Central memory CD8-positive, alpha-beta T cell (primary cell): Measurements from ENCODE around the gene POLE2.

ENCODE experiments used
- ATAC-seq: fragments of 150-1000 bp; cut with Tn5 transposase; replicated peaks from 2 replicates; pipeline ENCODE4 v1.10.0; 2022; ENCODE audit warnings: mild to moderate bottlenecking, moderate FRiP score, moderate number of reproducible peaks; ENCODE audit not compliant: poor library complexity, severe bottlenecking; ENCODE audit errors: extremely low read depth
- DNase-seq, 2 donors: peaks; one replicate each; pipeline ENCODE4 v3.0.0; 2021; ENCODE audit warnings: low spot score in 2 of 2
- H3K27ac Mint-ChIP-seq: one replicate; pipeline ENCODE4 v1.8.0; 2022; ENCODE audit warnings: low read depth, mild to moderate bottlenecking, moderate library complexity, mixed read lengths
- H3K27me3 Mint-ChIP-seq: one replicate; pipeline ENCODE4 v1.8.0; 2022; ENCODE audit warnings: mixed read lengths
- H3K36me3 Mint-ChIP-seq: one replicate; pipeline ENCODE4 v1.8.0; 2022; ENCODE audit warnings: mild to moderate bottlenecking, moderate library complexity, mixed read lengths; ENCODE audit not compliant: insufficient read depth
- H3K4me1 Mint-ChIP-seq: one replicate; pipeline ENCODE4 v1.8.0; 2022; ENCODE audit warnings: mixed read lengths
- H3K4me3 Mint-ChIP-seq: one replicate; pipeline ENCODE4 v1.8.0; 2022; ENCODE audit warnings: mild to moderate bottlenecking, moderate library complexity, mixed read lengths
- H3K9me3 Mint-ChIP-seq: one replicate; pipeline ENCODE4 v1.8.0; 2022; ENCODE audit warnings: mixed read lengths

Gene POLE2

DNA sequence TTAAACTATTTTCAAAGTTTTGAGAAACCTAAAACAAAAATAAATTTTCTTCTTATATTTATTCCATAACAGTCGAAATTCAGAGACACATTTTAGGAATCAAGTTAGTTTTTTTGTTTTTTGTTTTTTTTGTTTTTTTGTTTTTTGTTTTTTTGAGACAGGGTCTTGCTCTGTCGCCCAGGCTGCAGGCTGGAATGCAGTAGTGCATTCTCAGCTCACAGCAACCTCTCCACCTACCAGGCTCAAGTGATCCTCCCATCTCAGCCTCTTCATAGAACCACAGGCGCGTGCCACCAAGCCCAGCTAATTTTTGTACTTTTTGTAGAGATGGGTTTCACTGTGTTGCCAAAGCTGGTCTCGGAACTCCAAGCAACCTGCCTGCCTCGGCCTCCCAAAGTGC is 34.5 kb downstream of the POLE2 start:
- no peak for ATAC-seq
- Mint-ChIP-seq H3K27me3 (no peaks in the 10 kb centered on the region), H3K27ac (no peak overlapping the region), H3K36me3 (peaks cover 2% of the 10 kb centered on the region), H3K4me1 (no peaks in the 10 kb centered on the region), H3K9me3 (no peaks in the 10 kb centered on the region), H3K4me3 (no peak overlapping the region)
- DNase-seq = no peak

DNA sequence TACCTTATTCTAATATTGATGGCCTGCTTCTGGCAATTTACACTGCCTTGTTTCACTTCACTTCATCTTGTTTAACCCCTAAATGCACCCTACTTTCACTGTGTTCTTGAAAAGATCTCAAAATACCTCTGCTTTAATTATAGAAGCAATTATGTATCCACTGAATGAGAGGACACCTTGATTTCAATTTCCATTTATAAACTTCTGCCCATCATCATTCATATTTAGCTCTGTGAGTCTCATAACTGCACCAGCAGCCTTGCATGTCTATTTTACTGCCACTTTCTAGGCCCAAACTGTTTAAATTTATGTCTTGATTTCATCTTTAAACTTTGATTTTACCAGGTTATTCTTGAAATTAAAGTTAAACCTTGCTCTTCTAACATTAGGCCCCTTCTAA is 45.9 kb downstream of the POLE2 start:
- peaks cover 14% of the 10 kb centered on the region for H3K36me3 Mint-ChIP-seq
- H3K4me1 Mint-ChIP-seq = peaks cover 29% of the 10 kb centered on the region
- H3K9me3 Mint-ChIP-seq = no peaks in the 10 kb centered on the region
- H3K27me3 Mint-ChIP-seq = no peaks in the 10 kb centered on the region
- H3K27ac Mint-ChIP-seq = peak overlapping the region; percentile 77
- no peak overlapping the region for H3K4me3 Mint-ChIP-seq
- DNase-seq (no peak), ATAC-seq (no peak)

DNA sequence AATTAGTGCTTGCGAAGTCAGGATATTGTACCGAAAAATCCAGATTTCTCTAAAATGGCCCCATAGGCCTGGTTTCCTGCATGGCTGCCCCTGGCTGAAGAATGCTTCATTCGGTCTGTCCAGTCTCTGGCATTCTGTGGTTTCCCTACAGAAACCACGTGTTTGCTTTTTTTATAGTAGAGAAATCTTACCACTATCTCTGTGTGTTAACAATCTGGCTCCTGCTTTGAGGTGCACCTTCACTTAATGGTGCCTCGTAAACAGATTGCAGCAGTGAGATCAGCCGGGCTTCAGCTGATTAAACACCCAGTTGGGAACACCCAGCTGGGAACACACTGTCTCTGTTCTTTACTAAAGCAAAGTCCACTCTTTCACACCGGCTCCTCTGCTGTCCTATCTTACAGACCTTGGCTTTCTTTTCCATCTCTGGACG is 46.3 kb downstream of the POLE2 start:
- Mint-ChIP-seq H3K27ac (peak overlapping the region; percentile 77), H3K27me3 (no peaks in the 10 kb centered on the region), H3K36me3 (peaks cover 16% of the 10 kb centered on the region), H3K4me3 (no peak overlapping the region), H3K4me1 (peaks cover 34% of the 10 kb centered on the region), H3K9me3 (no peaks in the 10 kb centered on the region)
- DNase-seq (no peak), ATAC-seq (no peak)

DNA sequence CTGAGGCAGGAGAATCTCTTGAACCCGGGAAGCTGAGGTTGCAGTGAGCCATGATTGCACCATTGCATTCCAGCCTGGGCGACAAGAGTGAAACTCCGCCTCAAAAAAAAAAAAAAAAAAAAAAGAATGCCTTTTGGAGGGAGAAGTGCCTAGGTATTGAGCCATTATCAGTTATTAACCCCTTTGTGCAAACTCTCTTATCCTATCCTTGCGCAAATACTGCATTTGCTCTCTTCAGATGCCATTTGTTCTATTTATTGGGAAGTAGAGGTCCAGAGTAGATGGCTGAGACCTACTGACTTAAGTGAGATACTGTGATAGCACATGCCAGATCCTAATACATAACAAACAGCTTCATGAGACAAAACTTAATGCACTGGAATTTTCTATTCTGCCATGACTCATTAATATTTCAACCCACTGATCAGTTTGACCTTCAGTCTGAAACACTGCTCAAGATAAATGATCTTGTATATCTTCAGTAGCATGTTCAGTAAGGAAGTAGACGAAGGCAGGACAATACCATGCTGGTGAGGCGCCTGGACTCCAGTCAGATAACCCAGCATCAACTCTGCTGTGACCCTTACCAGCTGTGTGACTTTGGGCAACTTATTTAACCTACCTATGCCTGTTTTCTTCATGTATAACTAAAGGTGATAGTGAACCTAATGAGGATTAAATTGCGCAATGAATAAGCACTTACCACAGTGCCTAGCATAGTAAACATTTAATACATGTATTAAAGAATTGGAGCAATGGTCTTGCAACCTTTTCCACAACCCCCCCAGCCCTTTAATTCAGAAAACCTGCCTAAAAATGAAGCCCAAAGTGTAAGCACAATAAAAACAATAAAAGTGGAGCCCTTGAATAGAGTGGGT is 47.2 kb downstream of the POLE2 start:
- Mint-ChIP-seq H3K36me3 (peaks cover 17% of the 10 kb centered on the region), H3K4me3 (no peak overlapping the region), H3K4me1 (peaks cover 41% of the 10 kb centered on the region), H3K27me3 (no peaks in the 10 kb centered on the region), H3K9me3 (no peaks in the 10 kb centered on the region), H3K27ac (no peak overlapping the region)
- ATAC-seq = no peak
- DNase-seq = no peak

DNA sequence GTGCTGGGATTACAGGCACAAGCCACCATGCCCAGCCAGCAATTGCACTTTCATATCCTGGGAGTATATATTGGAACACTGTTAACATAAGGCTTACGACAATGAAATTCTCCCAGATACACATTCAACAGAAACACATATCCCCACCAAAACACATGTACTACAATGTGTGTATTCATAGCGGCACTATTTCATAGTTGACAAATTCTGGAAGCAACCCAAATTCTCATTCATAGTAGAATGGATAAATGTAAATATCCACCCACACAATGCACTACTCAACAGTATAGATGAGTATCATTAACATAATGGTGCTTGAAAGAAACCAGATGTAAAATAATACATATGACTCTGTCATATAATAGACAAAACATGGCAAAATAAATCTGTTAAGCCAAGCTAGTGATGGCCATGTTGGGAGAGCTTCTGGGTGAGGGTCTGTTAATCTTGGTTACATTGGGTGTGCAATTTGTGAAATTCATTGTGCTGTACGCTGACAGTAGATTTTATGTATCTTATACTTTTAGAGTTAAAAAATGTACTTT is 50.4 kb downstream of the POLE2 start:
- peaks cover 46% of the 10 kb centered on the region for H3K4me1 Mint-ChIP-seq
- peaks cover 41% of the 10 kb centered on the region for H3K36me3 Mint-ChIP-seq
- no peaks in the 10 kb centered on the region for H3K27me3 Mint-ChIP-seq
- no peak for ATAC-seq
- peak overlapping the region; percentile 88 for H3K4me3 Mint-ChIP-seq
- no peak for DNase-seq
- H3K27ac Mint-ChIP-seq = peak overlapping the region; percentile 98
- H3K9me3 Mint-ChIP-seq = no peaks in the 10 kb centered on the region

DNA sequence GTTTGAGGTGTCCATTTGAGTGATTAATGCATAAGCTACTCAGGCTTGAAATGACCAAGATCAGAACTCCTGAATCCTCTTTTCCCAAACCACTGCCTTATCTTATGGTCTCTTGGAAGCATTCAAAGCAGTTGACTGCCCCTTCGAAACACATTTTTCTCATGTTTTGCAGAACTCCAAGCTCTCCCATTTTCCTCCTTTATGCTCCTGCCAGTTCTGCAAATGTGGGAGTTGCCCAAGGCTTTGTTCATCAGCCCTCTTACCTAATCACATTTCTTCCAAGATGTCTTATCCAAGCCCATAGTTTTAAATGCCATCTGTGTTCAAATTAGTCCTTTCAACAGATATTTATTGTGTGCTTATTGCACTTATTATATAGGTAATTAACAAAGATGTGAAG is 51.1 kb downstream of the POLE2 start:
- Mint-ChIP-seq H3K27me3 (no peaks in the 10 kb centered on the region), H3K4me3 (peak overlapping the region; percentile 88), H3K36me3 (peaks cover 41% of the 10 kb centered on the region), H3K9me3 (no peaks in the 10 kb centered on the region), H3K4me1 (peaks cover 39% of the 10 kb centered on the region), H3K27ac (peak overlapping the region; percentile 98)
- no peak for DNase-seq
- no peak for ATAC-seq

DNA sequence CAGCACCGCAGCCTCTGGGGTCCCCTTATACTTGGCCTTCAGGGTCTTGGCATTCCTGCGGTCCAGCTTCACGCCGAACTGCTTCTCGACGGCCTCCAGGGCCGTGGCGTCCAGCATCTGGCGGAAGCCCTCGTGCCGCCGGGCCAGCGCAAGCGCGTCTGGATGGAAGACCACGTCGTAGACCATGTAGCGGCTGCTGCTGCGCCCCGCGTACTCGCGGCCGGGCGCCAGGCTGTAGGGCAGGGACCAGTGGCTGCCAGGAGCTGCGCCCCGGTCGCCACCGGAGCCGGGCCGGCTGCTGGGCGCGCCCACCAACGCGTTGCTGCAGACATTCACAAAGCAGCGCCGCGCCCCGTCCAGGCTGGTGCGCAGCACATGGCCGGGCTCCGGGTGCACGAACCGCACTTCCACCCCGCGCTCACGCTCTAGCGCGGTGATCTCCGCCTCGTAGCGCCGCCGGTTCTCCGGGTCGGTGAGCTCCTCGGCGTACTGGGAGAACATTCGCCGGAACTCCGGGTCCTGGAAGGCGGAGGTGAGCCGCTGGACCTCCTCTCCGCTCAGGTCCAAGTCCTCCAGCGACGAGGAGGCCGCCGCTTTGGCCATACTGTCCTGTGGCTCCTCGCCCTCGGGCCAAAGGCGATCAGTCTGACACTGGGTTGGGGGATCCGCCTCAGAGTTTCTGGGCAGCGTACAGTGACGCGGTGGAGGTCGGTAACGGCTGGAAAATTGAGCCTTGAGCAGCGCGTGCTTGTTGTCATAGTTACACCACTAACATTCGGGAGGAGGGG is 53.3 kb downstream of the POLE2 start, which contains the start of gene DNAAF2:
Gene DNAAF2, minus strand, starts transcription at position 698 of the 788 bp plus-strand sequence. Its CDS starts 95 bp downstream, at position 603.
- Mint-ChIP-seq H3K27me3 (no peaks in the 10 kb centered on the region), H3K27ac (peak within 1 kb of the TSS; percentile 98), H3K36me3 (peaks cover 47% of the 10 kb centered on the region), H3K4me3 (peak within 1 kb of the TSS; percentile 88), H3K9me3 (no peaks in the 10 kb centered on the region), H3K4me1 (peaks cover 39% of the 10 kb centered on the region)
- peak; percentile 52 to 72 for DNase-seq
- peak; percentile 49 for ATAC-seq

DNA sequence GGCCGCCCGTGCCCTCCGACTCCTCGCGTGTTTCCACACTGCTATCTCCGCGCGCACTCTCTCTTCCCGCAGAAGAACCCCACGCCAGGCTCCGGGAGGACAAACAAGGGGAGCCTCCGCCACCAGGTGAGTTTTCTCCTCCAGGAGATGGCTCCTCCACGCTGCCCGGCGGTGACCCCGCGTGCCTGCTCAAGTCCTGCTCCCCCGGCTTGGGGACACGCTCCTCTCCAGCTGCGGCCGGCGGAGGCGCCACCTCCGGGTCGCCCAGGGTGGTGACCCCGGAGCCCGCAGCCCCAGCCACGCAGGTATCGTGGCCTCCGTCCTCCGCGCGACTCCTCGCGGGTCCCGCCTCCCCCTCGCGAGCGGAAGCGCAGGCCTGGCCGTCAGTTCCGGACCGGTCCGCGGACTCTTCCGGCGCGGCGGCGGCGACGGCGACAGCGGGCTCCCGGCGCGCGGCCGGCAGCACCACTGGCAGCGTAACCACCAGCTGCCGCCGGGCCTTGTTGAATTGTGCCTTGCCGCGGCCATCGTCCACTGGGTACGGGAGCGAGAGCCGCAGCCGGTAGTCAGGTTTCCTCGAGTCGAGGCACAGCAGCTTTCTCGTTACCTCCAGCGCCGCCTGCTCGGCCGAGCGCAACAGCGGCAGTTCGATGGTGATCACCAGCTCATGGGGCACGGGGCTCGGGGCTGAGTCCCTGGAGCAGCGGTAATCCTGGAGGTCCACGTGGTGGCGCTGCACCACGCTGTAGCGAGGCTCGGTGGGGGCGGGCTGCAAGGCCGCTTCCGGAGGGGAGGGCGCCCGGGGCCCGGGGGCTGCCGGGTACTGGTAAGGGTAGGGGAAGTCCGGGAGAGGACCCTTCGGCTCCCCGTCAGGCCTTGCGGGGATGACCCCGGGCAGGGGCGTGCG is 54.1 kb downstream of the POLE2 start:
- Mint-ChIP-seq H3K36me3 (peaks cover 46% of the 10 kb centered on the region), H3K9me3 (no peaks in the 10 kb centered on the region), H3K27me3 (no peaks in the 10 kb centered on the region), H3K4me1 (peaks cover 37% of the 10 kb centered on the region), H3K4me3 (peak overlapping the region; percentile 88), H3K27ac (peak overlapping the region; percentile 98)
- ATAC-seq (peak; percentile 75), DNase-seq (peak; percentile 87 to 90)

DNA sequence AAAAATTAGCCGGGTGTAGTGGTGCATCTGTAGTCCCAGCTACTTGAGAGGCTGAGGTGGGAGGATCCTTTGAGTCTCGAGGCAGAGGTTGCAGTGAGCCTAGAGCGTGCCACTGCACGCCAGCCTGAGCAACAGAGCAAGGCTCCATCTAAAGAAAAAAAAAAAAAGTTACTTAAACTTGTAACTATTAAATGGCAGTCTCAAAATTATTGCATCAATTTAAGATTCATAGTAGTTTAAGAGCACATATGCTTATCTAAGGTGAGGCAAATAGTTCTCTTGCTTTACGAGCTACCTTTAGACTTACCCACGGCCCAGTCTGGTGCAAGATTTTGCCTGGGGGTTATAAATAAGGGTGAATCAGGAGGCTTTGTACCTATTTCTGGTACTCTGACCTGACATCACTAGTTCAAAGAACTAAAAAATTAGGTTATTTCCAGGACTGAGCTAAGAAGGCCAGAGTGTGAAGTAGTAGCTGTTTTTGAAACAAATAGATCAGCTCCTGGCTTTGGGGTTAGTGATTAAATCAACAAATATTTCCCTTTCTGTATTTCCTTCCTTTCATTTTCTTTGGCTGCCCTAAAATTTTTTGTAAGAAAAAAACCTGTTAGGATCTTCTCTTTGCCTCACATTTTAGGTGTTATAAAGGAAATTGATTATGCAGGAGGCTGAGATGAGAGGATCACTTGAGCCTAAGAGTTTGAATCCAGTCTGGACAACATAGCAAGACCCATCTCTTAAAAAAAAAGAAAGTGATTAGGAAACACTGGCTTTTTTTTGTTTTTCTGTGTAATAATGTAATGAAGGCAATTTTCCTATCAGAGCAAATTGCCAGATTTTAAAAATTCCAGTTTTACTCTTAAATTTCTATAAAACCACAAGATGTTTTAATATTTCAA is 63.8 kb downstream of the POLE2 start:
- Mint-ChIP-seq H3K27me3 (no peaks in the 10 kb centered on the region), H3K4me1 (peaks cover 42% of the 10 kb centered on the region), H3K36me3 (peaks cover 41% of the 10 kb centered on the region), H3K4me3 (peak overlapping the region; percentile 97), H3K9me3 (no peaks in the 10 kb centered on the region), H3K27ac (peak overlapping the region; percentile 80)
- DNase-seq (no peak), ATAC-seq (peak; percentile 6)

DNA sequence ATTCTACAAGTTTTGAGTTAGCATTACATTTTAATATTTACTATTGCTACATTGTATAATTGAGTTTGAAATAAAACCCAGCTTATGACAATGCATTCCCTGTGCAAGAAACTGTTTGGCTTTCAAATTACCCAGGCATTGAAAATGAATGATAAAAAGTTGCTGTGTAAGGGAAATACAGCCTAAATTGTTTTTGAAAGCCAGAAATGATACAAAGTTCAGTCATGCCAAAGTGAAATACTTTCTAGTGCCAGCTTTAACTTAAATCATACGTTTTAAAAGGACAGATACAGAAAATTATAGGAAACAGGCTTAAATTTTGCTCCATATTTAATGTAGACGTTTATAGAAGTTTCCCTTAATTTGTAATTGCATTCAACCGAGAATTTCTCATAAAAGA is 64.6 kb downstream of the POLE2 start:
- H3K27me3 Mint-ChIP-seq = no peaks in the 10 kb centered on the region
- H3K36me3 Mint-ChIP-seq = peaks cover 48% of the 10 kb centered on the region
- no peaks in the 10 kb centered on the region for H3K9me3 Mint-ChIP-seq
- peak overlapping the region; percentile 80 for H3K27ac Mint-ChIP-seq
- peaks cover 49% of the 10 kb centered on the region for H3K4me1 Mint-ChIP-seq
- H3K4me3 Mint-ChIP-seq = peak overlapping the region; percentile 97
- DNase-seq = no peak
- ATAC-seq = no peak

DNA sequence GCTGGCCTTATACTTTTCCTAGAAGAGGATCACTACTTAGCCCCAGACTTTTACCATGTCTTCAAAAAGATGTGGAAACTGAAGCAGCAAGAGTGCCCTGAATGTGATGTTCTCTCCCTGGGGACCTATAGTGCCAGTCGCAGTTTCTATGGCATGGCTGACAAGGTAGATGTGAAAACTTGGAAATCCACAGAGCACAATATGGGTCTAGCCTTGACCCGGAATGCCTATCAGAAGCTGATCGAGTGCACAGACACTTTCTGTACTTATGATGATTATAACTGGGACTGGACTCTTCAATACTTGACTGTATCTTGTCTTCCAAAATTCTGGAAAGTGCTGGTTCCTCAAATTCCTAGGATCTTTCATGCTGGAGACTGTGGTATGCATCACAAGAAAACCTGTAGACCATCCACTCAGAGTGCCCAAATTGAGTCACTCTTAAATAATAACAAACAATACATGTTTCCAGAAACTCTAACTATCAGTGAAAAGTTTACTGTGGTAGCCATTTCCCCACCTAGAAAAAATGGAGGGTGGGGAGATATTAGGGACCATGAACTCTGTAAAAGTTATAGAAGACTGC is 65.9 kb downstream of the POLE2 start:
- no peak for ATAC-seq
- H3K27me3 Mint-ChIP-seq = no peaks in the 10 kb centered on the region
- peak overlapping the region; percentile 100 for H3K27ac Mint-ChIP-seq
- no peak for DNase-seq
- peaks cover 57% of the 10 kb centered on the region for H3K4me1 Mint-ChIP-seq
- H3K9me3 Mint-ChIP-seq = no peaks in the 10 kb centered on the region
- peaks cover 57% of the 10 kb centered on the region for H3K36me3 Mint-ChIP-seq
- H3K4me3 Mint-ChIP-seq = peak overlapping the region; percentile 97
